ENCODE data around the gene DARS2.

GRCh38 chr1:173889885-173890284 lies 65.4 kb downstream of the DARS2 start:
- TF ChIP-seq POLR2A (IDR thresholded peaks at IDR 0.05) = no peak
- TF ChIP-seq CTCF (IDR thresholded peaks at IDR 0.05) = no peak
